VCaP (cell line): Measurements from ENCODE around the gene PHF13.

Experiments
- H3K27ac ChIP-seq: fragments of 450-650 bp; 2 replicates; pipeline ENCODE4 v1.5.1; 2017
- CTCF ChIP-seq: fragments of 450-650 bp; conservative IDR thresholded peaks from 2 replicates; pipeline ENCODE4 v1.5.1; 2017; ENCODE audit warnings: mild to moderate bottlenecking, moderate library complexity

PHF13 gene

GRCh38 chr1:6582370-6582769, 31.2 kb upstream of the PHF13 start:
- peak overlapping the region; percentile 84 for H3K27ac ChIP-seq
- no peak for TF ChIP-seq CTCF

GRCh38 chr1:6584126-6585080, 29.1 kb upstream of the PHF13 start:
- TF ChIP-seq CTCF, result no peak; the same call in 1 of the 2 replicates
- no peak overlapping the region for H3K27ac ChIP-seq

GRCh38 chr1:6585081-6585722, 28.3 kb upstream of the PHF13 start:
- H3K27ac ChIP-seq, result no peak overlapping the region
- no peak for TF ChIP-seq CTCF

GRCh38 chr1:6585841-6586240, 27.7 kb upstream of the PHF13 start:
- H3K27ac ChIP-seq, result no peak overlapping the region
- no peak for TF ChIP-seq CTCF

- H3K27ac ChIP-seq, result no peak overlapping the region
- no peak for TF ChIP-seq CTCF
Observed at GRCh38 chr1:6586404-6586816, 27.1 kb upstream of the PHF13 start.

GRCh38 chr1:6587261-6588005, 26.1 kb upstream of the PHF13 start:
- no peak for TF ChIP-seq CTCF
- H3K27ac ChIP-seq, result no peak overlapping the region
